ENCODE data around the gene FOXJ1.

GRCh38 chr17:76138234-76138895, 2.7 kb downstream of the FOXJ1 start:
- no peak for TF ChIP-seq MXI1 (IDR thresholded peaks at IDR 0.05; ENCODE audit: low read depth, low read length)
- TF ChIP-seq CTCF (IDR thresholded peaks at IDR 0.05), result no peak
- no peak for TF ChIP-seq EP300 (IDR thresholded peaks at IDR 0.05; ENCODE audit: borderline replicate concordance in 1 of 2, low read depth in 1 of 2, low read length in 1 of 2)
- no peak for TF ChIP-seq CHD2 (IDR thresholded peaks at IDR 0.05; ENCODE audit: low read length, partially characterized antibody)
- TF ChIP-seq POLR2AphosphoS5 (IDR thresholded peaks at IDR 0.05; ENCODE audit: low read depth, low read length), result no peak
- no peak for TF ChIP-seq EZH2phosphoT487 (IDR thresholded peaks at IDR 0.05; ENCODE audit: borderline replicate concordance, low read depth)
- TF ChIP-seq FOXM1 (IDR thresholded peaks at IDR 0.05; ENCODE audit: low read depth), result no peak
- TF ChIP-seq MAX (IDR thresholded peaks at IDR 0.05; ENCODE audit: low read depth), result no peak
- TF ChIP-seq USF2 (IDR thresholded peaks at IDR 0.05; ENCODE audit: borderline replicate concordance, low read depth, low read length), result no peak
- no peak for TF ChIP-seq RAD21 (IDR thresholded peaks at IDR 0.05; ENCODE audit: low read length)
